Measurements from ENCODE around the gene KCNQ1. TPM values are rescaled to one million over a fixed set of nuclear protein-coding genes. Genes with fewer than 3 reads are reported as not detected.

Gene KCNQ1
- total RNA-seq, 1 experiment from 2014 or later, result 2.3 TPM

- no peaks in the 10 kb centered on the region for H3K4me1 ChIP-seq (ENCODE audit: insufficient read depth, low read length)
- H2BK120ac ChIP-seq (ENCODE audit: low read depth, low read length, poor library complexity, severe bottlenecking), result no peak overlapping the region
- no CpG with 5 or more reads among the region's 9 CpGs for WGBS (ENCODE audit: extremely low coverage, insufficient read length, low lambda C conversion rate)
- H4K91ac ChIP-seq (ENCODE audit: insufficient read length, low read depth, low read length), result no peak overlapping the region
- H3K23ac ChIP-seq (ENCODE audit: insufficient read length, low read depth, low read length), result no peak overlapping the region
- H3T11ph ChIP-seq (ENCODE audit: low read length), result no peak overlapping the region
- TF ChIP-seq CTCF (conservative IDR thresholded peaks at IDR 0.05), result no peak
- H4K5ac ChIP-seq (ENCODE audit: insufficient read length, low read depth, low read length), result no peak overlapping the region
- H2BK20ac ChIP-seq (ENCODE audit: low read depth, low read length, poor library complexity, severe bottlenecking), result no peak overlapping the region
- H3K18ac ChIP-seq (ENCODE audit: insufficient read length, low read depth, low read length), result no peak overlapping the region
- no peak overlapping the region for H2AK5ac ChIP-seq (ENCODE audit: insufficient read length, low read length)
- H3K56ac ChIP-seq (ENCODE audit: insufficient read length, low read depth, low read length), result no peak overlapping the region
- H3K23me2 ChIP-seq (ENCODE audit: insufficient read length, low read depth, low read length, poor library complexity, severe bottlenecking), result no peaks in the 10 kb centered on the region
- H3K4ac ChIP-seq (ENCODE audit: low read depth, low read length), result no peak overlapping the region
- Mint-ChIP-seq H3K27me3 (ENCODE audit: low read depth) (peaks cover 47% of the 10 kb centered on the region), H3K4me1 (peaks cover 11 to 21% of the 10 kb centered on the region in 2 experiments), H3K9me3 (peaks cover 9 to 11% of the 10 kb centered on the region in 2 experiments), H3K36me3 (ENCODE audit: insufficient read depth in 1 of 3, low read depth in 3 of 3) (peaks cover 0 to 4% (median 0%) of the 10 kb centered on the region in 3 experiments; a peak in 2 of 7 replicates), H3K27ac (no peak overlapping the region; a peak in 2 of 7 replicates), H3K4me3 (no peak overlapping the region)
- no peak overlapping the region for H3K27ac ChIP-seq (ENCODE audit: insufficient read length, low read depth, low read length)
- H4K8ac ChIP-seq (replicated peaks; ENCODE audit: insufficient read length, low read depth, low read length), result no peak overlapping the region
- H3K9ac ChIP-seq (ENCODE audit: extremely low read depth, insufficient read length, low read length), result no peak overlapping the region
- no peaks in the 10 kb centered on the region for H4K20me1 ChIP-seq (ENCODE audit: control insufficient read depth, insufficient read depth, insufficient read length)
- no peak overlapping the region for H2BK15ac ChIP-seq (ENCODE audit: low read depth, low read length)
- H3K79me1 ChIP-seq (ENCODE audit: insufficient read depth, low read depth, low read length, poor library complexity, severe bottlenecking), result no peaks in the 10 kb centered on the region
- no peak overlapping the region for H2BK12ac ChIP-seq (ENCODE audit: insufficient read length, low read depth, low read length)
- H3K4me2 ChIP-seq (ENCODE audit: insufficient read depth, insufficient read length, low read length), result no peak overlapping the region
- H3K27me3 ChIP-seq (ENCODE audit: insufficient read depth, low read length), result no peaks in the 10 kb centered on the region
- no peak overlapping the region for H2AFZ ChIP-seq (ENCODE audit: low read length)
- H2BK5ac ChIP-seq (ENCODE audit: insufficient read length, low read length), result no peak overlapping the region
- H3K9me3 ChIP-seq (ENCODE audit: control insufficient read depth, low read depth, low read length), result no peaks in the 10 kb centered on the region
- H3K14ac ChIP-seq (ENCODE audit: insufficient read depth, low read length), result no peak overlapping the region; the same call in 1 of the 2 replicates
- H3K79me2 ChIP-seq (ENCODE audit: insufficient read depth, low read length), result no peaks in the 10 kb centered on the region
- no peak for DNase-seq
Observed at GRCh38 chr11:2780850-2781407, 336.1 kb downstream of the KCNQ1 start.

Data from H9 (cell line).